GM11168 (cell line): ENCODE data around the gene ERC1.

Experiments
- in situ Hi-C: fragments of 300-500 bp; cut with MboI; formaldehyde crosslinking; loops from one replicate; pipeline ENCODE4 v1.12.0; 2022; ENCODE audit warnings: low sequenced_read_pairs; ENCODE audit not compliant: unreplicated experiment

ERC1 gene

GRCh38 chr12:1532375-1533165 lies 541.5 kb downstream of the ERC1 start:
- in situ Hi-C loops, result no loop called here

GRCh38 chr12:1533205-1533601 lies 542.2 kb downstream of the ERC1 start:
- in situ Hi-C loops, result no loop called here

DNA sequence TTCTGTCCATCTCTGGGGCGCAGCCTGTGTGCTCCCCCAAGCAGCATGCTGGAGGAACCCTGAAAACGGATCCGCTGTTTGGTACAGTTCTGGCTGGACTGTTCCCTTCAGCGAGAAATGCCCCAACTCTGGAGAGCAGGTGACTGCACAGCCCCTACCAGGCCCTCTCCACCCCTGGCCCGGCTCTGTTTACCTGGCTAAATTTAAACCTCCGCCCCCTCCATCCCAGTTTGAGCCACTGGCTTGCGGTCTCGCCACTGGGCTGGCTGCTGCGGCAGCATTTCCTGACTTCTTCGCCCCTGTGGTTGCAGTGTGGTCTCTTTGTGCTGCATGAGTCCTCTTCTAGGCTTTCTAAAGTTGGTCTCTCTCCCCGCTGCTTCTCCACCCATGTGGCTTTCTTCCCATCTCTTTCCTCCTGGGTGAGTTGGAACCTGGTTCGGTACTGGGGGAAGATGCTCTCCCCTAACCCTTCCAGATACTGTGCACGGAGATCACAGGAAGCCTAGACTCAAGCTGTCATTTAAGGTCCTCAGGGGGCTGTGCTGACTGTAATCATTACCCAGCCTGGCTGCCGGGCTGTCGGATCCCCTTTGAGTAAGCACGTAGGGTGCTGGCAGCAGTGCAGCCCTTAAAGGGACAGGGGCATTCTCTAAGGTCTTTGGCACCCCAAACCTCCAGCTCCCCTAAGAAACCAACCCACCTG lies 542.7 kb downstream of the ERC1 start:
- in situ Hi-C loops, result no loop called here

DNA sequence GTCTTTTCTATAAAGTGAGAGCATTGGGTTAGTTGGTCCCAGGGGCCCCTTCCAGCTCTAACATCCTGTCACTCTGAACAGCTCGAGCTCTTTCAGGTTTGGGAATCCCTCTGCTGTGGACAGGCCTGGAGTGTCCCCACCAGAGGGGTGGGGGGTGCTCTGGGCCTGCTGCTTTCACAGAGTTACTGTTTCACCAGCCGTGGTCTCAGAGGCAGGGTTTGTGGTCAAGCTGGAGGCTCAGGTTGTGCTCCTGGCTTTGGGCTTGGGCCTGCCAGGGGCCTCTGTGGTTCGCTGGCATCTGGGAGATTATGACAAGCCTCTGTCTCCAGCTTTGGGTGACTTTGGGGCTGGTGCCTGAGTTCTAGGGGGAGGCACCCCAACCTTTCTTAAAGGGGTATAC lies 543.7 kb downstream of the ERC1 start:
- in situ Hi-C loops, result no loop called here

DNA sequence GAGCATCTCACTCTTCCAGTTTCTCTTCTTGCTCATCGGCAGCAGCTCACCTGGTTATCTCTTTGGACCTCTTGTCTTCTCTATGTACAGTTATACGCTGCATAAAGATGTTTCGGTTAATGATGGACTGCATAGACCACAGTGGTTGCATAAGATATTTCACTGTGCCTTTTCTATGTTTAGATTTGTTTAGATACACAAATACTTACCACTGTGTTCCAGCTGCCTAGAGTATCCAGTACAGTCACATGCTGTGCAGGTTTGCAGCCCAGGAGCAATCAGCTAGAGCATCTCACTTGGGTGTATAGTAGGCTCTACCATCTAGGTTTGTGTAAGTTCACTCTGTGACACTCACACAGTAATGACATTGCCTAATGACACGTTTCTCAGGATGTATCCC lies 545.8 kb downstream of the ERC1 start:
- in situ Hi-C loops, result no loop called here

GRCh38 chr12:1539135-1539534 lies 548.1 kb downstream of the ERC1 start:
- in situ Hi-C loops, result no loop called here

DNA sequence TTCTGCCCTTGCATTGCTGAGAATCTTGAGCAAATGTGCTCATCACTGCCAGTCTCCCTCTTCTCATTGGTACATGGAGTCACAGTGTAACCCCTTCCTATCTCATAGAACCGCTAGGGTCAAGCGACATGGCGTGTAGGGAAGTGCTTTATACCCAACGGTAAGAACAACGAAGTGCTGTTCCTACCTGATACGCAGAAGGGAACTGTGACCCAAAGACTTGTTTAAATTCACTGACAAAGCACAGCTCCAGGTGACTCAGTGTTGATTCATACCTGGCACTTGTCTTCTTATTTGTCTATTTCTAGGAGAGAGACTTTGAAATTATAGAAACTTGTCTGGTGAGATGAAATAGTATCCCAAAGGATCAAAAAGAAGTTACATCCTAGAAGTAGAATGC lies 549.7 kb downstream of the ERC1 start:
- in situ Hi-C loops, result no loop called here

GRCh38 chr12:1542599-1542998 lies 551.6 kb downstream of the ERC1 start:
- in situ Hi-C loops, result no loop called here

DNA sequence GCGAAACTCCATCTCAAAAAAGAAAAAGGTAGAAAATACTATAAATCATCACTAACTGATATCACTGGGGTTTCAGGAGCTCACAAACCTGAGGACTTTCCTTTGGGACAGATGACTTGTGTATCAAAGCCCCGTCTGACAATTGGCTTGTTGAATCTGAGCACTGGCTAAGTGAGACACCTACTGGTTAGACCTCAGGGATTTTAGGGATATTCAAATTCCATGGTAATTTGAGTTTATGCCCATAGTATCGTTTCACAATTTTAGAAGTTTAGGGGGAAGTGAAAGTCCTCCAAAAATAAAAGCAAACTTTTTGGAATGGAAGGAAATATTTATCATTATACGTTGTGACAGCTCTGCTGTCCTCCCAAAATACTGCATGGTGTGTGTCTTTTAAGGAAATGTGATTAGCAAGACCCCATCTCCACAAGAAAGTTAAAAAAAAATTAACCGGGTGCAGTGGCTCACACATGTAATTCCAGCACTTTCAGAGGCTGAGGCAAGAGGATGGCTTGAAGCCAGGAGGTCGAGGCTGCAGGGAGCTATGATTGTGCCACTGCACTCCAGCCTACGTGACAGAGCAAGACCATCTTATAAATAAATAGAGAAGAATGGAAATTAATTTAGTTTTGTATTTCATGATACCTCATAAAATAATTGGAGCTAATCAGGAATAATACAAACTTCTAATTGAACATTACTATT lies 554.1 kb downstream of the ERC1 start:
- in situ Hi-C loops, result no loop called here
